Activated naive CD8-positive, alpha-beta T cell (primary cell): ENCODE measurements around the gene SREBF1.
A peak's percentile ranks its signal among the peaks of the same experiment; 100 is the strongest.
"Not testable (repeated sequence)": the region's sequence is repeated elsewhere in the genome, so short reads cannot be mapped to it uniquely, and the experiment has no call there.

ENCODE experiments used
- H3K27ac Mint-ChIP-seq: one replicate; pipeline ENCODE4 v1.8.0; 2021; ENCODE audit warnings: mixed read lengths
- H3K27me3 Mint-ChIP-seq: one replicate; pipeline ENCODE4 v1.8.0; 2021; ENCODE audit warnings: mixed read lengths
- H3K36me3 Mint-ChIP-seq: one replicate; pipeline ENCODE4 v1.8.0; 2021; ENCODE audit warnings: mixed read lengths
- H3K4me1 Mint-ChIP-seq: one replicate; pipeline ENCODE4 v1.8.0; 2021; ENCODE audit warnings: low read depth, mixed read lengths
- H3K4me3 Mint-ChIP-seq: one replicate; pipeline ENCODE4 v1.8.0; 2021; ENCODE audit warnings: mild to moderate bottlenecking, mixed read lengths
- H3K9me3 Mint-ChIP-seq: one replicate; pipeline ENCODE4 v1.8.0; 2021; ENCODE audit warnings: low read depth, mixed read lengths

SREBF1 gene

GRCh38 chr17:17808706-17809432, 27.9 kb downstream of the SREBF1 start:
- Mint-ChIP-seq H3K27ac (peak overlapping the region; percentile 64), H3K4me3 (no peak overlapping the region)

GRCh38 chr17:17808200-17808599, 28.6 kb downstream of the SREBF1 start:
- H3K9me3 Mint-ChIP-seq, H3K4me3 Mint-ChIP-seq, H3K27me3 Mint-ChIP-seq, H3K27ac Mint-ChIP-seq, H3K36me3 Mint-ChIP-seq: not testable (repeated sequence)
- H3K4me1 Mint-ChIP-seq: peaks cover 13% of the 10 kb centered on the region

More at GRCh38 chr17:17808706-17809432, 27.9 kb downstream of the SREBF1 start:
- peaks cover 13% of the 10 kb centered on the region for H3K4me1 Mint-ChIP-seq
- H3K27me3 Mint-ChIP-seq: no peaks in the 10 kb centered on the region
- peaks cover 2% of the 10 kb centered on the region for H3K36me3 Mint-ChIP-seq
- no peaks in the 10 kb centered on the region for H3K9me3 Mint-ChIP-seq

GRCh38 chr17:17807440-17807839, 29.3 kb downstream of the SREBF1 start:
- no peaks in the 10 kb centered on the region for H3K9me3 Mint-ChIP-seq
- no peak overlapping the region for H3K27ac Mint-ChIP-seq
- H3K4me3 Mint-ChIP-seq: no peak overlapping the region
- H3K36me3 Mint-ChIP-seq: peaks cover 5% of the 10 kb centered on the region
- no peaks in the 10 kb centered on the region for H3K27me3 Mint-ChIP-seq
- peaks cover 13% of the 10 kb centered on the region for H3K4me1 Mint-ChIP-seq

GRCh38 chr17:17806611-17807274, 30.0 kb downstream of the SREBF1 start:
- Mint-ChIP-seq H3K4me3 (no peak overlapping the region), H3K4me1 (peaks cover 8% of the 10 kb centered on the region), H3K27ac (no peak overlapping the region), H3K36me3 (peaks cover 5% of the 10 kb centered on the region), H3K9me3 (no peaks in the 10 kb centered on the region), H3K27me3 (no peaks in the 10 kb centered on the region)

- Mint-ChIP-seq H3K4me3 (no peak overlapping the region), H3K9me3 (no peaks in the 10 kb centered on the region), H3K27ac (peak overlapping the region; percentile 18)
Measured at GRCh38 chr17:17806035-17806434, 30.8 kb downstream of the SREBF1 start.

GRCh38 chr17:17805575-17805974, 31.2 kb downstream of the SREBF1 start:
- no peak overlapping the region for H3K4me3 Mint-ChIP-seq
- no peak overlapping the region for H3K27ac Mint-ChIP-seq
- H3K36me3 Mint-ChIP-seq: peaks cover 5% of the 10 kb centered on the region
- H3K4me1 Mint-ChIP-seq: peaks cover 5% of the 10 kb centered on the region
- H3K27me3 Mint-ChIP-seq: no peaks in the 10 kb centered on the region
- no peaks in the 10 kb centered on the region for H3K9me3 Mint-ChIP-seq

More at GRCh38 chr17:17806035-17806434, 30.8 kb downstream of the SREBF1 start:
- H3K27me3 Mint-ChIP-seq: no peaks in the 10 kb centered on the region
- peaks cover 5% of the 10 kb centered on the region for H3K36me3 Mint-ChIP-seq
- peaks cover 5% of the 10 kb centered on the region for H3K4me1 Mint-ChIP-seq

- Mint-ChIP-seq H3K4me1 (peaks cover 5% of the 10 kb centered on the region), H3K4me3 (no peak overlapping the region), H3K27ac (no peak overlapping the region), H3K36me3 (peaks cover 5% of the 10 kb centered on the region), H3K9me3 (no peaks in the 10 kb centered on the region), H3K27me3 (no peaks in the 10 kb centered on the region)
Measured at GRCh38 chr17:17804007-17804406, 32.8 kb downstream of the SREBF1 start.

- no peaks in the 10 kb centered on the region for H3K27me3 Mint-ChIP-seq
- no peak overlapping the region for H3K4me3 Mint-ChIP-seq
- peaks cover 2% of the 10 kb centered on the region for H3K4me1 Mint-ChIP-seq
- no peaks in the 10 kb centered on the region for H3K9me3 Mint-ChIP-seq
- peaks cover 5% of the 10 kb centered on the region for H3K36me3 Mint-ChIP-seq
- H3K27ac Mint-ChIP-seq: no peak overlapping the region
Measured at GRCh38 chr17:17801800-17802481, 34.8 kb downstream of the SREBF1 start.

GRCh38 chr17:17800504-17801021, 36.2 kb downstream of the SREBF1 start:
- Mint-ChIP-seq H3K9me3 (no peaks in the 10 kb centered on the region), H3K27me3 (no peaks in the 10 kb centered on the region), H3K27ac (no peak overlapping the region), H3K4me1 (no peaks in the 10 kb centered on the region), H3K4me3 (no peak overlapping the region), H3K36me3 (peaks cover 5% of the 10 kb centered on the region)

- Mint-ChIP-seq H3K4me3 (no peak overlapping the region), H3K4me1 (peaks cover 4% of the 10 kb centered on the region), H3K27ac (no peak overlapping the region), H3K9me3 (no peaks in the 10 kb centered on the region), H3K36me3 (peaks cover under 1% of the 10 kb centered on the region), H3K27me3 (no peaks in the 10 kb centered on the region)
Measured at GRCh38 chr17:17798573-17799255, 38.1 kb downstream of the SREBF1 start.

GRCh38 chr17:17798010-17798556, 38.7 kb downstream of the SREBF1 start:
- peaks cover 9% of the 10 kb centered on the region for H3K4me1 Mint-ChIP-seq
- H3K4me3 Mint-ChIP-seq: no peak overlapping the region
- H3K36me3 Mint-ChIP-seq: no peaks in the 10 kb centered on the region
- H3K27ac Mint-ChIP-seq: no peak overlapping the region
- no peaks in the 10 kb centered on the region for H3K27me3 Mint-ChIP-seq
- H3K9me3 Mint-ChIP-seq: no peaks in the 10 kb centered on the region

- Mint-ChIP-seq H3K36me3 (no peaks in the 10 kb centered on the region), H3K4me3 (no peak overlapping the region), H3K9me3 (no peaks in the 10 kb centered on the region), H3K4me1 (peaks cover 15% of the 10 kb centered on the region), H3K27ac (no peak overlapping the region), H3K27me3 (no peaks in the 10 kb centered on the region)
Measured at GRCh38 chr17:17797119-17797809, 39.5 kb downstream of the SREBF1 start.

GRCh38 chr17:17796787-17797061, 40.1 kb downstream of the SREBF1 start:
- H3K36me3 Mint-ChIP-seq: no peaks in the 10 kb centered on the region

More at GRCh38 chr17:17796787-17797061, 40.1 kb downstream of the SREBF1 start:
- Mint-ChIP-seq H3K4me1 (peaks cover 20% of the 10 kb centered on the region), H3K27ac (no peak overlapping the region), H3K4me3 (no peak overlapping the region), H3K27me3 (no peaks in the 10 kb centered on the region), H3K9me3 (no peaks in the 10 kb centered on the region)
